OCI-LY7 (cell line): ENCODE measurements around the gene ADGRF1.

Source experiments
- EZH2phosphoT487 ChIP-seq: fragments of 200-600 bp; sonication (generic); IDR thresholded peaks from 2 replicates; pipeline ENCODE4 v1.6.1; 2018; ENCODE audit warnings: low read depth, borderline replicate concordance, mild to moderate bottlenecking, mixed run types, antibody characterized with exemption, low read length, moderate library complexity, mixed read lengths
- TF ChIP-seq, protein P1 (sequence below): fragments of 200-600 bp; sonication (generic); conservative IDR thresholded peaks from 2 replicates; pipeline ENCODE4 v1.5.1; 2014; ENCODE audit warnings: mild to moderate bottlenecking, antibody characterized with exemption, low read length, moderate library complexity, mixed read lengths

DNA sequence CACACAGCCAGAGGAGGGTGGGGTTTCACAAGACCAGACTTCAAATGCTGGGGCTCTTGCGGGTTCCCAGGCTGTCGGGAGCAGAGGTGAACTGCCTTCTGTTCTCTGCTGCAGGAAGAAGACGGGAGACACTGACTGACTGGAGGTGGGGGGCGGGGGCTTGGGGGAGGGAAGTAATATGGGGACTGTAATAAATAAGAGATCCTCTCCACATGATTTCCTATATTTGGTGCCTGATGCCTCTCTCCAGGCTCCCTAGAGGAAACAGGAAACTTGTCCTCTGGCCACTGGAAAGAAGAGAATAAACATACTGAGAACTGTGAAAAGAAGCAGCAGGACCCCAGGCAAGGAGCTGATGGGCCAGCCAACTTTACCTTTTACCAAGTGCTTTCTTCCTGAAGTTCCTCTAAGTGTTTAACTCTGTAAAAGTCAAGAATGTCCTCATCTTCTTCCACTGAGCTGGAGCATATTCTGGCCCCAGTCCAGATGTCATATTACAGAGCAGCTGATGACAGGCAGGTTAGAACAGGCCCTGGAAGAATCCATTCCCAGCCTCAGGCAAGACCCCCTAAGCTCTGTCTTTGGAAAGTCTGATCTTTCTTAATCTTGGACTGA lies 87.2 kb downstream of the ADGRF1 start:
- TF ChIP-seq, protein P1, sequence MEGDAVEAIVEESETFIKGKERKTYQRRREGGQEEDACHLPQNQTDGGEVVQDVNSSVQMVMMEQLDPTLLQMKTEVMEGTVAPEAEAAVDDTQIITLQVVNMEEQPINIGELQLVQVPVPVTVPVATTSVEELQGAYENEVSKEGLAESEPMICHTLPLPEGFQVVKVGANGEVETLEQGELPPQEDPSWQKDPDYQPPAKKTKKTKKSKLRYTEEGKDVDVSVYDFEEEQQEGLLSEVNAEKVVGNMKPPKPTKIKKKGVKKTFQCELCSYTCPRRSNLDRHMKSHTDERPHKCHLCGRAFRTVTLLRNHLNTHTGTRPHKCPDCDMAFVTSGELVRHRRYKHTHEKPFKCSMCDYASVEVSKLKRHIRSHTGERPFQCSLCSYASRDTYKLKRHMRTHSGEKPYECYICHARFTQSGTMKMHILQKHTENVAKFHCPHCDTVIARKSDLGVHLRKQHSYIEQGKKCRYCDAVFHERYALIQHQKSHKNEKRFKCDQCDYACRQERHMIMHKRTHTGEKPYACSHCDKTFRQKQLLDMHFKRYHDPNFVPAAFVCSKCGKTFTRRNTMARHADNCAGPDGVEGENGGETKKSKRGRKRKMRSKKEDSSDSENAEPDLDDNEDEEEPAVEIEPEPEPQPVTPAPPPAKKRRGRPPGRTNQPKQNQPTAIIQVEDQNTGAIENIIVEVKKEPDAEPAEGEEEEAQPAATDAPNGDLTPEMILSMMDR, result no peak
- TF ChIP-seq EZH2phosphoT487, result no peak
